GM12878 (cell line): ENCODE measurements around the gene FAM20A. TPM values are rescaled to one million over a fixed set of nuclear protein-coding genes. Genes with fewer than 3 reads are reported as not detected.

Experiments
- ATAC-seq: fragments of 200-7000 bp; cut with Tn5 transposase; 3 replicates; pipeline ENCODE4 v1.9.1; 2020; ENCODE audit warnings: mild to moderate bottlenecking, moderate library complexity
- BruUV-seq: library from RNA; stranded (reverse); fragments of 400-500 nt; replicated peaks from 2 replicates; lab custom pipeline; 2021; lab: Mats Ljungman, UMichigan
- CTCF ChIA-PET: fragments of 300-600 bp; sonication (Branson Sonifier 250); formaldehyde crosslinking; extraction: SDS; loops from one replicate; lab custom pipeline; 2021; ENCODE audit warnings: inconsistent platforms; lab: Yijun Ruan, JAX
- POLR2A ChIA-PET: fragments of 350-600 bp; formaldehyde crosslinking; extraction: SDS; loops from one replicate; lab custom pipeline; 2021; ENCODE audit warnings: inconsistent platforms; lab: Charles Lee
- RAD21 ChIA-PET: fragments of 300-600 bp; sonication (Branson Sonifier 250); formaldehyde crosslinking; loops from one replicate; lab custom pipeline; 2023; ENCODE audit warnings: antibody characterized with exemption; ENCODE audit not compliant: unreplicated experiment; lab: Charles Lee
- SMC1A ChIA-PET: fragments of 300-600 bp; sonication (Branson Sonifier 250); formaldehyde crosslinking; loops from one replicate; lab custom pipeline; 2023; ENCODE audit not compliant: unreplicated experiment, uncharacterized antibody; lab: Charles Lee
- DNase-seq: peaks from one replicate; pipeline ENCODE4 v3.0.0-alpha.2; 2011; ENCODE audit warnings: low read depth, low spot score
- FAIRE-seq: peaks from 3 replicates; lab custom pipeline; 2011; peaks lifted over from hg19 to GRCh38; lab: Jason Lieb, UNC
- H2AFZ ChIP-seq: 2 replicates; pipeline ENCODE4 v1.6.0; 2011; ENCODE audit warnings: low read depth, low read length, control low read depth; ENCODE audit not compliant: control insufficient read depth
- H3K27ac ChIP-seq: 2 replicates; pipeline ENCODE4 v1.5.1; 2011; ENCODE audit warnings: control low read depth; ENCODE audit not compliant: control insufficient read depth, insufficient read depth
- H3K27me3 ChIP-seq, 2 experiments: replicated peaks in 1 of 2; 2 replicates each; pipeline versions ENCODE4 v1.6.0 to v1.6.1; 2011; ENCODE audit warnings: low read length in 1 of 2; ENCODE audit not compliant: control insufficient read depth in 2 of 2, insufficient read depth in 2 of 2
- H3K36me3 ChIP-seq, 2 experiments: 2 replicates each; pipeline ENCODE4 v1.5.1; 2011; ENCODE audit warnings: low read length in 1 of 2; ENCODE audit not compliant: control insufficient read depth in 2 of 2, insufficient read depth in 2 of 2
- H3K4me1 ChIP-seq: 2 replicates; pipeline ENCODE4 v1.6.1; 2011; ENCODE audit warnings: mild to moderate bottlenecking, low read length, moderate library complexity, mixed read lengths; ENCODE audit not compliant: control insufficient read depth, insufficient read depth
- H3K4me2 ChIP-seq: 2 replicates; pipeline ENCODE4 v1.6.0; 2011; ENCODE audit warnings: control low read depth; ENCODE audit not compliant: control insufficient read depth, insufficient read depth
- H3K4me3 ChIP-seq: fragments of 200-600 bp; sonication (generic); 2 replicates; pipeline ENCODE4 v1.5.1; 2016
- H3K79me2 ChIP-seq: 2 replicates; pipeline ENCODE4 v1.6.0; 2011; ENCODE audit warnings: low read length; ENCODE audit not compliant: control insufficient read depth, insufficient read depth
- H3K9ac ChIP-seq: 2 replicates; pipeline ENCODE4 v1.8.0; 2011; ENCODE audit warnings: low read length, control low read depth, mixed read lengths; ENCODE audit not compliant: control insufficient read depth, insufficient read depth
- H3K9me3 ChIP-seq: replicated peaks from 3 replicates; pipeline ENCODE4 v1.5.1; 2011; ENCODE audit warnings: mild to moderate bottlenecking, low read length; ENCODE audit not compliant: control insufficient read depth, insufficient read depth
- H4K20me1 ChIP-seq: 2 replicates; pipeline ENCODE4 v1.6.0; 2011; ENCODE audit not compliant: control insufficient read depth, insufficient read depth
- ATF7 ChIP-seq: fragments of 450-650 bp; IDR thresholded peaks from 2 replicates; pipeline ENCODE4 v1.6.1; 2016; ENCODE audit warnings: low read depth, mild to moderate bottlenecking
- BACH1 ChIP-seq: fragments of 450-650 bp; IDR thresholded peaks from 2 replicates; pipeline ENCODE4 v1.6.1; 2017; ENCODE audit warnings: mild to moderate bottlenecking, borderline replicate concordance
- CBX5 ChIP-seq: sonication (generic); IDR thresholded peaks from 2 replicates; pipeline ENCODE4 v1.6.1; 2016; ENCODE audit warnings: low read depth, moderate library complexity, mild to moderate bottlenecking, inconsistent platforms
- DPF2 ChIP-seq: fragments of 450-650 bp; IDR thresholded peaks from 2 replicates; pipeline ENCODE4 v1.6.1; 2017; ENCODE audit warnings: mild to moderate bottlenecking
- HDAC6 ChIP-seq: fragments of 200-600 bp; sonication (generic); IDR thresholded peaks from one replicate; pipeline ENCODE4 v1.8.0; 2017; ENCODE audit warnings: antibody characterized with exemption; ENCODE audit not compliant: unreplicated experiment
- MXI1 ChIP-seq: fragments of 150-350 bp; IDR thresholded peaks from 2 replicates; pipeline ENCODE4 v1.6.1; 2011; ENCODE audit warnings: low read depth, mild to moderate bottlenecking, inconsistent platforms, low read length, improper control_type of control experiment
- NRF1 ChIP-seq: conservative IDR thresholded peaks from 2 replicates; pipeline ENCODE4 v1.6.1; 2011; ENCODE audit warnings: mild to moderate bottlenecking, low read depth, low read length, improper control_type of control experiment
- PAX8 ChIP-seq: fragments of 450-650 bp; IDR thresholded peaks from 2 replicates; pipeline ENCODE4 v1.6.1; 2017; ENCODE audit warnings: mild to moderate bottlenecking, moderate library complexity
- SIX5 ChIP-seq: IDR thresholded peaks from 2 replicates; pipeline ENCODE4 v1.6.1; 2011; ENCODE audit warnings: mild to moderate bottlenecking, low read depth, low read length, moderate library complexity; ENCODE audit not compliant: severe bottlenecking
- ZBED1 ChIP-seq: IDR thresholded peaks from 2 replicates; pipeline ENCODE4 v1.6.1; 2016; ENCODE audit warnings: borderline replicate concordance
- WGBS: methylation state at CpG from one replicate; pipeline ENCODE4 v1.1.6; 2016; ENCODE audit warnings: low lambda C conversion rate; ENCODE audit not compliant: insufficient replicate concordance, insufficient coverage; ENCODE audit errors: missing lambda C conversion rate; 5-methylcytosine and 5-hydroxymethylcytosine counted together
- in situ Hi-C: fragments of 300-500 bp; cut with MboI; formaldehyde crosslinking; loops from 9 replicates; pipeline ENCODE4 v1.14.3; 2018; ENCODE audit warnings: mixed read lengths
- intact Hi-C: fragments of 100-400 bp; cut with micrococcal nuclease; formaldehyde crosslinking; loops from one replicate; pipeline ENCODE4 v1.14.2; 2022; ENCODE audit not compliant: unreplicated experiment
- polyA plus RNA-seq, 11 experiments: library from polyadenylated mRNA; depleted of rRNA in 4 of 11; unstranded in 6 of 11; stranded (reverse) in 5 of 11; fragments of >200 nt; fragmentation: Nextera tagmentation in 4 of 11; fragmentation: Illumina TruSeq in 1 of 11; extraction: Ambion mirVana in 4 of 11; extraction: Trizol in 1 of 11; gene quantifications; 1 replicate in 1 of 11; 2 replicates in 10 of 11; pipeline versions ENCODE4 v1.2.1 to v1.2.3, GENCODE V29; 2011 to 2016; ENCODE audit warnings: inconsistent platforms in 2 of 11, missing spikeins in 2 of 11, low read depth in 1 of 11
- total RNA-seq, 4 experiments: library from RNA; depleted of rRNA in 3 of 4; stranded (reverse); fragments of >200 nt in 3 of 4; fragmentation: Illumina TruSeq in 1 of 4; extraction: Trizol in 1 of 4; gene quantifications; 2 replicates each; pipeline versions ENCODE4 v1.2.1 to v1.2.3, GENCODE V29; 2013 to 2021
- TF ChIP-seq, protein P1 (sequence below): IDR thresholded peaks from 2 replicates; pipeline ENCODE4 v1.6.1; 2011; ENCODE audit warnings: low read depth, mild to moderate bottlenecking, low read length, moderate library complexity, borderline replicate concordance; ENCODE audit errors: extremely low read depth
- TF ChIP-seq, protein P2 (sequence below): IDR thresholded peaks from 2 replicates; pipeline ENCODE4 v1.6.1; 2012; ENCODE audit warnings: low read depth, low read length, improper control_type of control experiment
- TF ChIP-seq, protein P3 (sequence below): fragments of 450-650 bp; formaldehyde crosslinking; IDR thresholded peaks from 2 replicates; pipeline ENCODE4 v1.5.0; 2022; ENCODE audit warnings: mild to moderate bottlenecking, missing genetic modification characterization
- TF ChIP-seq, protein P4 (sequence below): fragments of 450-650 bp; IDR thresholded peaks from 2 replicates; pipeline ENCODE4 v1.6.1; 2018; ENCODE audit warnings: borderline replicate concordance, mild to moderate bottlenecking; ENCODE audit not compliant: partially characterized antibody
- TF ChIP-seq, protein P5 (sequence below): IDR thresholded peaks from 2 replicates; pipeline ENCODE4 v1.6.1; 2011; ENCODE audit warnings: borderline replicate concordance, low read depth, mild to moderate bottlenecking, moderate library complexity, low read length; ENCODE audit not compliant: insufficient read depth, poor library complexity, severe bottlenecking

Gene FAM20A
- total and polyA plus RNA-seq, 10 of the 15 experiments (the other 5 are each of a cell fraction or from before 2014, with no cell fraction given): 0.13 TPM; not detected in 9

DNA sequence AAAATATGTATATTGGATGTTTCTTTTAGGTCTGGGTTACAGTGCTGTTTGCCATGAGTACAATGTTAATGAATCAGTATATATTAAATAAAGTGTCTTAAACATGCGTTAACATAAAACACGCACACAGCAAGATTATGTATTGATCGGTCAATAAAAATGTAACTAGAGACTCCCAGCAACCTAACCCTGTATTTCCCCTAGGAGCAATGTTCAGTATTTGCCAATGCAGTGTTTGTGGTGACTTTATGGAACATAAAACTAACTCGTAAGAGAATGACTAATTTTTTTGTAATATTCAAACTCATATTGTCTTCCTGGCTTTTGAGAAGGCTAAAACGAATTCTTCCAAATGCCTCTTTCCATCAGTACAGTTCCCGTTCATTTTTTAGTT is 66.5 kb downstream of the FAM20A start:
- in situ Hi-C loops (loop anchor here (10.0 kb wide), 1 partner anchor 710 kb away; no protein-coding TSS in a partner anchor), intact Hi-C loops (loop anchor here (5.0 kb wide), 2 partner anchors 228 to 698 kb away; no protein-coding TSS in a partner anchor)
- RAD21 ChIA-PET: no interaction called here
- Histone ChIP-seq H3K4me2 (no peak overlapping the region), H3K4me3 (no peak overlapping the region), H3K79me2 (no peaks in the 10 kb centered on the region), H4K20me1 (no peaks in the 10 kb centered on the region), H3K36me3 (peaks cover 11 to 35% of the 10 kb centered on the region in 2 experiments), H3K9me3 (no peaks in the 10 kb centered on the region), H3K27me3 (no peaks in the 10 kb centered on the region), H3K27ac (no peak overlapping the region), H3K4me1 (no peaks in the 10 kb centered on the region), H2AFZ (no peak overlapping the region), H3K9ac (no peak overlapping the region)
- WGBS: 91% methylated on average over 6 of the region's 6 CpGs
- POLR2A ChIA-PET: interaction anchor here (0.7 kb wide), 1 partner anchor 50 kb away, joined by 3 read pairs; no protein-coding TSS in a partner anchor
- no TSS peak for BruUV-seq
- SMC1A ChIA-PET: interaction anchor here (1.0 to 1.5 kb wide), 4 partner anchors 18 to 713 kb away, joined by 3 to 6 read pairs (median 4); no protein-coding TSS in a partner anchor
- ATAC-seq (no peak), FAIRE-seq (no peak), DNase-seq (no peak)
- CTCF ChIA-PET: interaction anchor here (0.9 to 1.6 kb wide), 8 partner anchors 16 to 238 kb away, joined by 3 to 12 read pairs (median 3); no protein-coding TSS in a partner anchor
- TF ChIP-seq HDAC6 (no peak), DPF2 (no peak), ATF7 (no peak), BACH1 (no peak), NRF1 (no peak), CBX5 (no peak), PAX8 (no peak), SIX5 (no peak), MXI1 (no peak), ZBED1 (no peak)
- TF ChIP-seq, protein P1, sequence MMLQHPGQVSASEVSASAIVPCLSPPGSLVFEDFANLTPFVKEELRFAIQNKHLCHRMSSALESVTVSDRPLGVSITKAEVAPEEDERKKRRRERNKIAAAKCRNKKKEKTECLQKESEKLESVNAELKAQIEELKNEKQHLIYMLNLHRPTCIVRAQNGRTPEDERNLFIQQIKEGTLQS: no peak
- TF ChIP-seq, protein P2, sequence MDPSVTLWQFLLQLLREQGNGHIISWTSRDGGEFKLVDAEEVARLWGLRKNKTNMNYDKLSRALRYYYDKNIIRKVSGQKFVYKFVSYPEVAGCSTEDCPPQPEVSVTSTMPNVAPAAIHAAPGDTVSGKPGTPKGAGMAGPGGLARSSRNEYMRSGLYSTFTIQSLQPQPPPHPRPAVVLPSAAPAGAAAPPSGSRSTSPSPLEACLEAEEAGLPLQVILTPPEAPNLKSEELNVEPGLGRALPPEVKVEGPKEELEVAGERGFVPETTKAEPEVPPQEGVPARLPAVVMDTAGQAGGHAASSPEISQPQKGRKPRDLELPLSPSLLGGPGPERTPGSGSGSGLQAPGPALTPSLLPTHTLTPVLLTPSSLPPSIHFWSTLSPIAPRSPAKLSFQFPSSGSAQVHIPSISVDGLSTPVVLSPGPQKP: no peak
- TF ChIP-seq, protein P3, sequence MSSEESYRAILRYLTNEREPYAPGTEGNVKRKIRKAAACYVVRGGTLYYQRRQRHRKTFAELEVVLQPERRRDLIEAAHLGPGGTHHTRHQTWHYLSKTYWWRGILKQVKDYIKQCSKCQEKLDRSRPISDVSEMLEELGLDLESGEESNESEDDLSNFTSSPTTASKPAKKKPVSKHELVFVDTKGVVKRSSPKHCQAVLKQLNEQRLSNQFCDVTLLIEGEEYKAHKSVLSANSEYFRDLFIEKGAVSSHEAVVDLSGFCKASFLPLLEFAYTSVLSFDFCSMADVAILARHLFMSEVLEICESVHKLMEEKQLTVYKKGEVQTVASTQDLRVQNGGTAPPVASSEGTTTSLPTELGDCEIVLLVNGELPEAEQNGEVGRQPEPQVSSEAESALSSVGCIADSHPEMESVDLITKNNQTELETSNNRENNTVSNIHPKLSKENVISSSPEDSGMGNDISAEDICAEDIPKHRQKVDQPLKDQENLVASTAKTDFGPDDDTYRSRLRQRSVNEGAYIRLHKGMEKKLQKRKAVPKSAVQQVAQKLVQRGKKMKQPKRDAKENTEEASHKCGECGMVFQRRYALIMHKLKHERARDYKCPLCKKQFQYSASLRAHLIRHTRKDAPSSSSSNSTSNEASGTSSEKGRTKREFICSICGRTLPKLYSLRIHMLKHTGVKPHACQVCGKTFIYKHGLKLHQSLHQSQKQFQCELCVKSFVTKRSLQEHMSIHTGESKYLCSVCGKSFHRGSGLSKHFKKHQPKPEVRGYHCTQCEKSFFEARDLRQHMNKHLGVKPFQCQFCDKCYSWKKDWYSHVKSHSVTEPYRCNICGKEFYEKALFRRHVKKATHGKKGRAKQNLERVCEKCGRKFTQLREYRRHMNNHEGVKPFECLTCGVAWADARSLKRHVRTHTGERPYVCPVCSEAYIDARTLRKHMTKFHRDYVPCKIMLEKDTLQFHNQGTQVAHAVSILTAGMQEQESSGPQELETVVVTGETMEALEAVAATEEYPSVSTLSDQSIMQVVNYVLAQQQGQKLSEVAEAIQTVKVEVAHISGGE: no peak
- TF ChIP-seq, protein P4, sequence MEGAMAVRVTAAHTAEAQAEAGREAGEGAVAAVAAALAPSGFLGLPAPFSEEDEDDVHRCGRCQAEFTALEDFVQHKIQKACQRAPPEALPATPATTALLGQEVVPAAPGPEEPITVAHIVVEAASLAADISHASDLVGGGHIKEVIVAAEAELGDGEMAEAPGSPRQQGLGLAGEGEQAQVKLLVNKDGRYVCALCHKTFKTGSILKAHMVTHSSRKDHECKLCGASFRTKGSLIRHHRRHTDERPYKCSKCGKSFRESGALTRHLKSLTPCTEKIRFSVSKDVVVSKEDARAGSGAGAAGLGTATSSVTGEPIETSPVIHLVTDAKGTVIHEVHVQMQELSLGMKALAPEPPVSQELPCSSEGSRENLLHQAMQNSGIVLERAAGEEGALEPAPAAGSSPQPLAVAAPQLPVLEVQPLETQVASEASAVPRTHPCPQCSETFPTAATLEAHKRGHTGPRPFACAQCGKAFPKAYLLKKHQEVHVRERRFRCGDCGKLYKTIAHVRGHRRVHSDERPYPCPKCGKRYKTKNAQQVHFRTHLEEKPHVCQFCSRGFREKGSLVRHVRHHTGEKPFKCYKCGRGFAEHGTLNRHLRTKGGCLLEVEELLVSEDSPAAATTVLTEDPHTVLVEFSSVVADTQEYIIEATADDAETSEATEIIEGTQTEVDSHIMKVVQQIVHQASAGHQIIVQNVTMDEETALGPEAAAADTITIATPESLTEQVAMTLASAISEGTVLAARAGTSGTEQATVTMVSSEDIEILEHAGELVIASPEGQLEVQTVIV: no peak
- TF ChIP-seq, protein P5, sequence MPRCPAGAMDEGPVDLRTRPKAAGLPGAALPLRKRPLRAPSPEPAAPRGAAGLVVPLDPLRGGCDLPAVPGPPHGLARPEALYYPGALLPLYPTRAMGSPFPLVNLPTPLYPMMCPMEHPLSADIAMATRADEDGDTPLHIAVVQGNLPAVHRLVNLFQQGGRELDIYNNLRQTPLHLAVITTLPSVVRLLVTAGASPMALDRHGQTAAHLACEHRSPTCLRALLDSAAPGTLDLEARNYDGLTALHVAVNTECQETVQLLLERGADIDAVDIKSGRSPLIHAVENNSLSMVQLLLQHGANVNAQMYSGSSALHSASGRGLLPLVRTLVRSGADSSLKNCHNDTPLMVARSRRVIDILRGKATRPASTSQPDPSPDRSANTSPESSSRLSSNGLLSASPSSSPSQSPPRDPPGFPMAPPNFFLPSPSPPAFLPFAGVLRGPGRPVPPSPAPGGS: no peak
